CD8-positive, alpha-beta memory T cell (primary cell): Measurements from ENCODE around the gene ELN. TPM values are rescaled to one million over a fixed set of nuclear protein-coding genes. Genes with fewer than 3 reads are reported as not detected.

Experiments used
- CTCF ChIA-PET: fragments of 350-600 bp; sonication (Branson Sonifier 250); formaldehyde crosslinking; loops from one replicate; lab custom pipeline; 2021; ENCODE audit warnings: antibody characterized with exemption; lab: Charles Lee
- POLR2A ChIA-PET: fragments of 350-600 bp; sonication (Branson Sonifier 250); formaldehyde crosslinking; loops from one replicate; lab custom pipeline; 2021; ENCODE audit warnings: antibody characterized with exemption; lab: Charles Lee
- DNase-seq, 5 donors: peaks; one replicate each; pipeline versions ENCODE4 v3.0.0 to v3.0.0-alpha.2; 2020 to 2022; ENCODE audit warnings: mixed read lengths in 1 of 5
- H3K27ac ChIP-seq: one replicate; pipeline ENCODE4 v1.7.0; 2013; ENCODE audit warnings: low read depth, mild to moderate bottlenecking, low read length, moderate library complexity
- H3K27me3 ChIP-seq: 2 replicates; pipeline ENCODE4 v1.7.0; 2013; ENCODE audit warnings: low read length, mild to moderate bottlenecking; ENCODE audit not compliant: insufficient read depth, poor library complexity, severe bottlenecking
- H3K36me3 ChIP-seq: 2 replicates; pipeline ENCODE4 v1.7.0; 2013; ENCODE audit warnings: mild to moderate bottlenecking, low read length, moderate library complexity; ENCODE audit not compliant: insufficient read depth
- H3K4me1 ChIP-seq: 2 replicates; pipeline ENCODE4 v1.7.0; 2013; ENCODE audit warnings: mild to moderate bottlenecking, low read length, moderate library complexity; ENCODE audit not compliant: insufficient read depth
- H3K4me3 ChIP-seq: 2 replicates; pipeline ENCODE4 v1.7.0; 2013; ENCODE audit warnings: mild to moderate bottlenecking, low read length
- H3K9me3 ChIP-seq: 2 replicates; pipeline ENCODE4 v1.7.0; 2013; ENCODE audit warnings: mild to moderate bottlenecking, low read length
- H3K27ac Mint-ChIP-seq, 8 donors: one replicate each; pipeline ENCODE4 v1.8.0; 2020 to 2021; ENCODE audit warnings: mixed read lengths in 8 of 8, mild to moderate bottlenecking in 6 of 8, inconsistent platforms in 3 of 8, moderate library complexity in 3 of 8
- H3K27me3 Mint-ChIP-seq, 2 donors: one replicate each; pipeline ENCODE4 v1.8.0; 2020 to 2021; ENCODE audit warnings: mixed read lengths in 2 of 2, mild to moderate bottlenecking in 1 of 2, moderate library complexity in 1 of 2
- H3K36me3 Mint-ChIP-seq, 3 donors: one replicate each; pipeline ENCODE4 v1.8.0; 2020 to 2021; ENCODE audit warnings: mixed read lengths in 3 of 3, inconsistent platforms in 1 of 3, mild to moderate bottlenecking in 1 of 3
- H3K4me1 Mint-ChIP-seq, 3 donors: one replicate each; pipeline ENCODE4 v1.8.0; 2020 to 2021; ENCODE audit warnings: mixed read lengths in 3 of 3, inconsistent platforms in 1 of 3, mild to moderate bottlenecking in 1 of 3
- H3K4me3 Mint-ChIP-seq, 7 donors: one replicate each; pipeline ENCODE4 v1.8.0; 2020 to 2021; ENCODE audit warnings: mixed read lengths in 7 of 7, mild to moderate bottlenecking in 6 of 7, moderate library complexity in 4 of 7, inconsistent platforms in 2 of 7
- H3K9me3 Mint-ChIP-seq, 5 donors: one replicate each; pipeline ENCODE4 v1.8.0; 2020 to 2022; ENCODE audit warnings: mixed read lengths in 5 of 5, mild to moderate bottlenecking in 3 of 5, moderate library complexity in 2 of 5, inconsistent platforms in 1 of 5
- polyA plus RNA-seq: library from polyadenylated mRNA; unstranded; fragments of 300-500 nt; fragmentation: Illumina TruSeq; gene quantifications from one replicate; pipeline ENCODE4 v1.2.3, GENCODE V29; 2021
- total RNA-seq, 2 experiments: library from RNA; stranded (reverse); gene quantifications; one replicate each; pipeline ENCODE4 v1.2.3, GENCODE V29; 2021

ELN gene
- total and polyA plus RNA-seq, 3 experiments from 2014 or later, result not detected

- POLR2A ChIA-PET, result no interaction called here
- Mint-ChIP-seq H3K36me3 (no peaks in the 10 kb centered on the region), H3K9me3 (no peaks in the 10 kb centered on the region), H3K4me3 (no peak overlapping the region), H3K27me3 (peaks cover 12 to 29% of the 10 kb centered on the region in 2 donors), H3K4me1 (peaks cover 5 to 8% (median 6%) of the 10 kb centered on the region in 3 donors), H3K27ac (peak overlapping the region in 1 of 8 donors; percentile 41)
- Histone ChIP-seq H3K27me3 (peaks cover 11% of the 10 kb centered on the region), H3K27ac (no peak overlapping the region), H3K4me3 (no peak overlapping the region), H3K9me3 (no peaks in the 10 kb centered on the region), H3K36me3 (no peaks in the 10 kb centered on the region), H3K4me1 (no peaks in the 10 kb centered on the region)
- CTCF ChIA-PET, result no interaction called here
- DNase-seq, result no peak
Observed at GRCh38 chr7:74032624-74033371, 4.8 kb downstream of the ELN start.

DNA sequence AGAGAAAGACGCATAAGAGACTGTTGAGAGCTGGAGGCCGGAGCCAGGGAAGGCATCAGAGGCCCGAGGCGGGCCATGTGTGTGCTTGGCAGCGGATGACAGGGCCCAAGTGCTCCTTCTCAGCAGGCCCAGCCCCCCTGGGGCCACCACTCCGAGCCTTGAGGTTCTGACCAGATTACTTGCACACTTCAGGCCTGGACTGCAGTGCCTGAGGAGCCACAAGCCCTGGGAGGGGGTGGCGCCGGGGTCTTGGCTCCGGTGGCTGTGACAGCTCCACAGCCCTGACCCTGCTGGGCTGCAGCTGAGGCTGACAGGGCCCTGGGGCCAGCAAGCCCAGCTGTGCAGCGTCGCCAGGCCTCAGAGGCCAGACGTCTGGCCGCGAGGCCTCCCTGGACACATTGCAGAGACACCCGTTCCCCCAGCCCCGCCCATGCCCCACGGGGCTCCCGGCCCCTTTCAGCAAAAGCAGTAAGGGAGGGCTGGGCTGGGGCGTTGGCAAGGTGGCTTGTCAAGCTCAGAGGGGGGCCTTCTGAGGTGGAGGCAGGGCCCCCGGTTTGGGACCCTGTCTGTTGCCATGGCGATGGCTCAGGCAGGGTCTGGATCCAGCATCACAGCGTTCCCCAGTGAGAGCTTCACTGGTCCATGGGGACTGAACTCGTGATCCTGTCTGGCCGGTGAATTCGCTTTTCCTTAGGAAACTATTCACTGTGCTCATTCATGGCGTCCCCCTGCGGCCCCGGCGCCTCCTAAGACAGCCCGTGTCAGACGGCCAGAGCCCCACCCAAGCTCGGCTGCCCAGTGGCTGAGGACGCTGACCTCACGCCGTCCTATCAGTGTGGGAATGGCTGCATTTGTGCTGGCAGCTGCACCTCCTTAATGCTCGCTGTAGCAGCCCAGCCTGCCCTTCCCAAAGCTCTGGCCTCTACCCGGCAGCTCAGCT is 5.7 kb downstream of the ELN start:
- H3K4me1 ChIP-seq, result no peaks in the 10 kb centered on the region
- peaks cover 7% of the 10 kb centered on the region for H3K27me3 ChIP-seq
- H3K27ac Mint-ChIP-seq, result peak overlapping the region in 1 of 8 donors; percentile 93
- H3K27ac ChIP-seq, result no peak overlapping the region
- H3K36me3 Mint-ChIP-seq, result no peaks in the 10 kb centered on the region
- H3K4me1 Mint-ChIP-seq, result peaks cover 5 to 8% (median 6%) of the 10 kb centered on the region in 3 donors
- peaks cover 12 to 32% of the 10 kb centered on the region in 2 donors for H3K27me3 Mint-ChIP-seq
- CTCF ChIA-PET, result interaction anchor here (0.6 to 1.2 kb wide), 2 partner anchors 23 to 383 kb away, joined by 3 read pairs; no protein-coding TSS in a partner anchor
- no peaks in the 10 kb centered on the region for H3K9me3 Mint-ChIP-seq
- no peak for DNase-seq
- no peaks in the 10 kb centered on the region for H3K9me3 ChIP-seq
- H3K36me3 ChIP-seq, result no peaks in the 10 kb centered on the region
- no peak overlapping the region for H3K4me3 ChIP-seq
- POLR2A ChIA-PET, result no interaction called here
- H3K4me3 Mint-ChIP-seq, result no peak overlapping the region

- Mint-ChIP-seq H3K27ac (no peak overlapping the region), H3K27me3 (peaks cover 4 to 16% of the 10 kb centered on the region in 2 donors), H3K4me3 (no peak overlapping the region), H3K9me3 (no peaks in the 10 kb centered on the region), H3K4me1 (no peaks in the 10 kb centered on the region), H3K36me3 (no peaks in the 10 kb centered on the region)
- no peak for DNase-seq
- Histone ChIP-seq H3K4me1 (no peaks in the 10 kb centered on the region), H3K4me3 (no peak overlapping the region), H3K27ac (no peak overlapping the region), H3K36me3 (no peaks in the 10 kb centered on the region), H3K27me3 (no peaks in the 10 kb centered on the region), H3K9me3 (no peaks in the 10 kb centered on the region)
- ChIA-PET CTCF (interaction anchor here (1.4 to 4.0 kb wide), 3 partner anchors 8 to 27 kb away, joined by 3 to 17 read pairs (median 4); partner anchors contain the start of gene ELN), POLR2A (no interaction called here)
Observed at GRCh38 chr7:74037609-74038008, 9.6 kb downstream of the ELN start.

- POLR2A ChIA-PET, result no interaction called here
- Mint-ChIP-seq H3K9me3 (no peaks in the 10 kb centered on the region), H3K27me3 (peaks cover 2 to 16% of the 10 kb centered on the region in 2 donors), H3K4me1 (no peaks in the 10 kb centered on the region), H3K4me3 (no peak overlapping the region), H3K36me3 (no peaks in the 10 kb centered on the region), H3K27ac (peak overlapping the region in 2 of 8 donors; percentile 38 to 60)
- Histone ChIP-seq H3K4me3 (no peak overlapping the region), H3K36me3 (no peaks in the 10 kb centered on the region), H3K9me3 (no peaks in the 10 kb centered on the region), H3K27ac (no peak overlapping the region), H3K4me1 (no peaks in the 10 kb centered on the region), H3K27me3 (no peaks in the 10 kb centered on the region)
- CTCF ChIA-PET, result interaction anchor here (1.4 to 4.0 kb wide), 3 partner anchors 7 to 26 kb away, joined by 3 to 17 read pairs (median 4); partner anchors contain the start of gene ELN
- DNase-seq, result no peak
Observed at GRCh38 chr7:74038194-74038961, 10.4 kb downstream of the ELN start.

- Mint-ChIP-seq H3K9me3 (no peaks in the 10 kb centered on the region), H3K36me3 (no peaks in the 10 kb centered on the region), H3K4me3 (no peak overlapping the region), H3K4me1 (no peaks in the 10 kb centered on the region), H3K27me3 (peaks cover 2 to 17% of the 10 kb centered on the region in 2 donors), H3K27ac (no peak overlapping the region)
- H3K27ac ChIP-seq, result no peak overlapping the region
- no peak overlapping the region for H3K4me3 ChIP-seq
- H3K27me3 ChIP-seq, result no peaks in the 10 kb centered on the region
- ChIA-PET POLR2A (no interaction called here), CTCF (no interaction called here)
- H3K9me3 ChIP-seq, result no peaks in the 10 kb centered on the region
- no peaks in the 10 kb centered on the region for H3K36me3 ChIP-seq
- no peaks in the 10 kb centered on the region for H3K4me1 ChIP-seq
- no peak for DNase-seq
Observed at GRCh38 chr7:74039337-74039736, 11.4 kb downstream of the ELN start.

DNA sequence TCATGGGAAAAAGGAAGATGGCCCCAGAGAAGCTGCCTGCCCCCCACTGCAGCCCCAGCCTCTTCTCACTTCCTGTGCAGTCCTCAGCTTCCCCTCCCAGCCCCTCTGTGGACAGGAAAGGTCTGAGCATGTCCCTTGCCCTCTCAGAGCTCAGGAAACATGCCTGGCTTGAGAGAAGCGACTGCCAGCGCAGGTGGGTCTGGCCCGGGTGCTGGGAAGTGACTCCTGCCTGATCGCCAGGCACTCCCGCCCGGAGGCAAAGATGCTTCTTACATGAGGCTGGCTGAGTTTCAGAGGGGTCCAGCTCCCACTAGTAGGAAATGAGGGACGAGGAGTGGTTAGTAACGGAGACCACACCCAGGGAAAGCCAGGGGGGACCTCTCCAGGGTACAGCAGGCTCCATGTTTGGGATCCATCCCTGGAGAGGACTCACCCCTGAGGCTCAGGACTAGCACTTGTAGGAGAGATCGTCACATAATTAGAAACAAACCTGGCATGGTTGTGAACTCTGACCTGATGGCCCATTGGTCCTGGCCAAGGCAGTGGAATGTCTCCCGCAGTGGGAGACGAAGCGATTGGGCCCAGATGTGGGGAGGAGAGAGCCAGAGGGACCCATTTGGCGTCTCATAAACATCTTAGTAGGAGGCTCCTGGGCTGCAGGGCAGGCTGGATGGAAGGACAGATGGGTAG is 12.3 kb downstream of the ELN start:
- H3K36me3 ChIP-seq, result no peaks in the 10 kb centered on the region
- peaks cover 2 to 17% of the 10 kb centered on the region in 2 donors for H3K27me3 Mint-ChIP-seq
- no peaks in the 10 kb centered on the region for H3K36me3 Mint-ChIP-seq
- no peak overlapping the region for H3K27ac Mint-ChIP-seq
- no peak overlapping the region for H3K4me3 ChIP-seq
- no peaks in the 10 kb centered on the region for H3K4me1 Mint-ChIP-seq
- ChIA-PET POLR2A (no interaction called here), CTCF (no interaction called here)
- H3K4me3 Mint-ChIP-seq, result no peak overlapping the region
- H3K27me3 ChIP-seq, result no peaks in the 10 kb centered on the region
- H3K27ac ChIP-seq, result no peak overlapping the region
- H3K9me3 Mint-ChIP-seq, result no peaks in the 10 kb centered on the region
- DNase-seq, result no peak
- H3K4me1 ChIP-seq, result no peaks in the 10 kb centered on the region
- no peaks in the 10 kb centered on the region for H3K9me3 ChIP-seq

- H3K27ac ChIP-seq, result no peak overlapping the region
- Mint-ChIP-seq H3K27me3 (peaks cover 3 to 17% of the 10 kb centered on the region in 2 donors), H3K36me3 (no peaks in the 10 kb centered on the region), H3K4me3 (no peak overlapping the region), H3K4me1 (no peaks in the 10 kb centered on the region), H3K9me3 (no peaks in the 10 kb centered on the region), H3K27ac (no peak overlapping the region)
- no peak for DNase-seq
- no peaks in the 10 kb centered on the region for H3K9me3 ChIP-seq
- ChIA-PET POLR2A (no interaction called here), CTCF (no interaction called here)
- no peak overlapping the region for H3K4me3 ChIP-seq
- H3K27me3 ChIP-seq, result no peaks in the 10 kb centered on the region
- no peaks in the 10 kb centered on the region for H3K4me1 ChIP-seq
- no peaks in the 10 kb centered on the region for H3K36me3 ChIP-seq
Observed at GRCh38 chr7:74040791-74041520, 13.0 kb downstream of the ELN start.
